ENCODE data around the gene ELP5.

The ELP5 gene

GRCh38 chr17:7218758-7219157 is 33.3 kb upstream of the ELP5 start:
- no peak for DNase-seq (ENCODE audit: low read depth in 1 of 2, low spot score in 1 of 2)
- Histone ChIP-seq H3K4me3 (replicated peaks; ENCODE audit: insufficient read depth, low read length) (no peak overlapping the region), H3K27me3 (ENCODE audit: insufficient read depth, poor library complexity, severe bottlenecking) (no peaks in the 10 kb centered on the region), H3K27ac (replicated peaks) (no peak overlapping the region)
- TF ChIP-seq CTCF (IDR thresholded peaks at IDR 0.05; ENCODE audit: insufficient read depth, low read length) (no peak), SPI1 (IDR thresholded peaks at IDR 0.05; ENCODE audit: borderline replicate concordance, low read depth) (no peak), REST (IDR thresholded peaks at IDR 0.05; ENCODE audit: insufficient replicate concordance, low read depth) (no peak), GABPA (IDR thresholded peaks at IDR 0.05; ENCODE audit: low read depth) (no peak), POLR2AphosphoS5 (IDR thresholded peaks at IDR 0.05; ENCODE audit: low read depth) (no peak)

GRCh38 chr17:7219229-7219811 is 32.7 kb upstream of the ELP5 start:
- Histone ChIP-seq H3K27me3 (ENCODE audit: insufficient read depth, poor library complexity, severe bottlenecking) (no peaks in the 10 kb centered on the region), H3K4me3 (replicated peaks; ENCODE audit: insufficient read depth, low read length) (peak overlapping the region; percentile 60), H3K27ac (replicated peaks) (peak overlapping the region; percentile 63)
- TF ChIP-seq SPI1 (IDR thresholded peaks at IDR 0.05; ENCODE audit: borderline replicate concordance, low read depth) (no peak), REST (IDR thresholded peaks at IDR 0.05; ENCODE audit: insufficient replicate concordance, low read depth) (no peak), GABPA (IDR thresholded peaks at IDR 0.05; ENCODE audit: low read depth) (no peak), CTCF (IDR thresholded peaks at IDR 0.05; ENCODE audit: insufficient read depth, low read length) (no peak), POLR2AphosphoS5 (IDR thresholded peaks at IDR 0.05; ENCODE audit: low read depth) (no peak)
- DNase-seq (ENCODE audit: low read depth in 1 of 2, low spot score in 1 of 2) = no peak

- peak in 1 of 2 experiments; percentile 63 for DNase-seq (ENCODE audit: low read depth in 1 of 2, low spot score in 1 of 2)
Observed at GRCh38 chr17:7219812-7220592, 32.0 kb upstream of the ELP5 start, which contains the start of the genes ACADVL and DLG4. TSS of gene ACADVL (plus strand) at chr17:7219938. CDS start at chr17:7219985, 47 bp downstream. TSS of gene DLG4 (minus strand) at chr17:7219836.

GRCh38 chr17:7220593-7221277 is 31.3 kb upstream of the ELP5 start:
- DNase-seq (ENCODE audit: low read depth in 1 of 2, low spot score in 1 of 2) = peak in 1 of 2 experiments; percentile 61
- peak overlapping the region; percentile 63 for H3K27ac ChIP-seq (replicated peaks)
- TF ChIP-seq SPI1 (IDR thresholded peaks at IDR 0.05; ENCODE audit: borderline replicate concordance, low read depth) (no peak), REST (IDR thresholded peaks at IDR 0.05; ENCODE audit: insufficient replicate concordance, low read depth) (no peak), POLR2AphosphoS5 (IDR thresholded peaks at IDR 0.05; ENCODE audit: low read depth) (no peak), CTCF (IDR thresholded peaks at IDR 0.05; ENCODE audit: insufficient read depth, low read length) (peak; percentile 17), GABPA (IDR thresholded peaks at IDR 0.05; ENCODE audit: low read depth) (no peak)
- peak overlapping the region; percentile 60 for H3K4me3 ChIP-seq (replicated peaks; ENCODE audit: insufficient read depth, low read length)
- H3K27me3 ChIP-seq (ENCODE audit: insufficient read depth, poor library complexity, severe bottlenecking) = no peaks in the 10 kb centered on the region

More at GRCh38 chr17:7219812-7220592, 32.0 kb upstream of the ELP5 start, which contains the start of the genes ACADVL and DLG4:
- H3K27ac ChIP-seq (replicated peaks) = peak within 1 kb of the TSS; percentile 63
- H3K27me3 ChIP-seq (ENCODE audit: insufficient read depth, poor library complexity, severe bottlenecking) = no peaks in the 10 kb centered on the region
- TF ChIP-seq GABPA (IDR thresholded peaks at IDR 0.05; ENCODE audit: low read depth) (no peak), POLR2AphosphoS5 (IDR thresholded peaks at IDR 0.05; ENCODE audit: low read depth) (no peak), SPI1 (IDR thresholded peaks at IDR 0.05; ENCODE audit: borderline replicate concordance, low read depth) (peak; percentile 20; the same call in 1 of the 2 replicates)
- peak within 1 kb of the TSS; percentile 60 for H3K4me3 ChIP-seq (replicated peaks; ENCODE audit: insufficient read depth, low read length)
